ENCODE data around the gene XPNPEP2. TPM values are rescaled to one million over a fixed set of nuclear protein-coding genes. Genes with fewer than 3 reads are reported as not detected.

The XPNPEP2 gene
- total and polyA plus RNA-seq, 2 experiments from 2014 or later, result 0.65 to 0.74 TPM

DNA sequence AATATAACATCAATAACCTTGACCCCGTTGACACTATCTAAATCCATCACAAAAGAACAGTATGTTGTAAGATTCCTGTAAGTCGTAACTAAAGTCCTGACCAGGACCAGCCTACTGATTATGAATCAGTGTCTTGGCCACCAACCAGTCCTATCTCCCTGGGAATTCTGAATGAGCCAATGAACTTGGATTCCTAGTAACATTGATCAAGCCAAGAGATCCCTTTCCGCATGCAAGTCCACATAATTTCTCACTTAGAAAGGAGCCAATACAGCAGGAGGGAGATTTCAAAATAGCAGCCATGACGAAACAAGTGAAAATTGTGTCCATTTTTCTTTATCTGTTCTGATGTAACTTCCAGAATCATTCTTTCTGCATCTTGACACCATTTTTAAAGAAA, 9.5 kb downstream of the XPNPEP2 start:
- Histone ChIP-seq H3K36me3 (ENCODE audit: low read depth) (no peaks in the 10 kb centered on the region), H3K27me3 (replicated peaks; ENCODE audit: insufficient read depth) (no peaks in the 10 kb centered on the region), H3K4me3 (no peak overlapping the region), H4K20me1 (ENCODE audit: insufficient read depth) (no peaks in the 10 kb centered on the region), H3K79me2 (ENCODE audit: insufficient read depth) (no peaks in the 10 kb centered on the region), H3K4me2 (ENCODE audit: unreplicated experiment) (peak overlapping the region; percentile 35), H3F3A (ENCODE audit: insufficient read depth) (peaks cover 16% of the 10 kb centered on the region), H3K27ac (peak overlapping the region; percentile 73), H2AFZ (no peak overlapping the region), H3K9me3 (ENCODE audit: low read depth) (no peaks in the 10 kb centered on the region), H3K4me1 (ENCODE audit: insufficient read depth) (peaks cover 12% of the 10 kb centered on the region; the same call in 1 of the 2 replicates), H3K9ac (no peak overlapping the region), H3K9me2 (ENCODE audit: insufficient read depth) (no peaks in the 10 kb centered on the region)
- 0 to 3% methylated on average over 4 of the region's 4 CpGs for WGBS, 2 experiments (ENCODE audit: low coverage in 1 of 2, low lambda C conversion rate in 2 of 2, missing lambda C conversion rate in 2 of 2)
- TF ChIP-seq EZH2phosphoT487 (IDR thresholded peaks at IDR 0.05; ENCODE audit: insufficient read depth, low read depth) (no peak), EZH2 (IDR thresholded peaks at IDR 0.05; ENCODE audit: insufficient read depth, poor library complexity, severe bottlenecking) (no peak)
- peak; percentile 86 for DNase-seq
- in situ Hi-C loops (cut with MboI), result no loop called here

DNA sequence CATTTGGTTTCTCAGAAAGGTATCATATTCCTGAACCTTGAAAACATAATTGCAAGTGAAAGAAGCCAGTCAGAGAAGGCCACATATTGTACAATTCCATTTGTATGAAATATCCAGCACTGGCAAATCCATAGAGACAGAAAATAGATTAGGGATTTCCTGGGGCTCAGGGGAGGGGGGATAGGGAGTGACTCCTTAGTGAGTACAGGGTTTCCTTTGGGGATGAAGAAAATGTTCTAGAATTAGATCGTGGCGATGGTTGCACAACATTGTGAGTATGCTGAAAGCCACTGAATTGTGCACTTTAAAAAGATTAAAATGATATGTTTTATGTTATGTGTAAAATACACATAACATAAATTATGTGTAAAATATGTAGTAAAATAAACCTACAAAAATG, 10.3 kb downstream of the XPNPEP2 start:
- Histone ChIP-seq H3K9me3 (ENCODE audit: low read depth) (no peaks in the 10 kb centered on the region), H3K4me2 (ENCODE audit: unreplicated experiment) (no peak overlapping the region), H3K79me2 (ENCODE audit: insufficient read depth) (no peaks in the 10 kb centered on the region), H3K9me2 (ENCODE audit: insufficient read depth) (no peaks in the 10 kb centered on the region), H3K27ac (peak overlapping the region; percentile 73), H3K4me1 (ENCODE audit: insufficient read depth) (peaks cover 12% of the 10 kb centered on the region; the same call in 1 of the 2 replicates), H3K27me3 (replicated peaks; ENCODE audit: insufficient read depth) (no peaks in the 10 kb centered on the region), H3K36me3 (ENCODE audit: low read depth) (no peaks in the 10 kb centered on the region), H3F3A (ENCODE audit: insufficient read depth) (peaks cover 16% of the 10 kb centered on the region), H3K4me3 (no peak overlapping the region), H4K20me1 (ENCODE audit: insufficient read depth) (no peaks in the 10 kb centered on the region), H3K9ac (no peak overlapping the region), H2AFZ (no peak overlapping the region)
- in situ Hi-C loops (cut with MboI), result no loop called here
- TF ChIP-seq EZH2 (IDR thresholded peaks at IDR 0.05; ENCODE audit: insufficient read depth, poor library complexity, severe bottlenecking) (no peak), EZH2phosphoT487 (IDR thresholded peaks at IDR 0.05; ENCODE audit: insufficient read depth, low read depth) (no peak)
- DNase-seq, result peak; percentile 39
- WGBS, 2 experiments (ENCODE audit: low coverage in 1 of 2, low lambda C conversion rate in 2 of 2, missing lambda C conversion rate in 2 of 2), result 60 to 85% methylated on average over 2 of the region's 2 CpGs

DNA sequence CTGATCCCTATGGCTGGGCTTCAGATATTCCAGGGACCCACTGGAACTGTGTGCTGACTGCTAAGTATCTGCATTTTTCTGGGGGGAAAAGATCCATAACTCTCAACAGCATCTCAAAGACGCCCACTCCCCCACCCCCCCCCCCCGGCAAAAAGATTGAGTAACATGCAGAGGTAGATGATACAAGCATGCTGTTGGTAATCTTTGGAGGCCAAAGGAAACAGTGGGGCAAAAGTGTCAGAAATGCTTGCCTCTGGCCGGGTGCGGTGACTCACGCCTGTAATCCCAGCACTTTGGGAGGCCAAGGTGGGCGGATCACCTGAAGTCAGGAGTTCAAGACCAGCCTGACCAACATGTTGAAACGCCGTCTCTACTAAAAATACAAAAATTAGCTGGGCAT, 12.2 kb downstream of the XPNPEP2 start:
- Histone ChIP-seq H4K20me1 (ENCODE audit: insufficient read depth) (no peaks in the 10 kb centered on the region), H3K4me1 (ENCODE audit: insufficient read depth) (peaks cover 12% of the 10 kb centered on the region; the same call in 1 of the 2 replicates), H3K4me3 (no peak overlapping the region), H3K27ac (no peak overlapping the region), H3K36me3 (ENCODE audit: low read depth) (no peaks in the 10 kb centered on the region), H3K9me2 (ENCODE audit: insufficient read depth) (no peaks in the 10 kb centered on the region), H3K4me2 (ENCODE audit: unreplicated experiment) (no peak overlapping the region), H3K79me2 (ENCODE audit: insufficient read depth) (no peaks in the 10 kb centered on the region), H3F3A (ENCODE audit: insufficient read depth) (peaks cover 16% of the 10 kb centered on the region), H3K9ac (no peak overlapping the region), H3K9me3 (ENCODE audit: low read depth) (no peaks in the 10 kb centered on the region), H3K27me3 (replicated peaks; ENCODE audit: insufficient read depth) (no peaks in the 10 kb centered on the region), H2AFZ (no peak overlapping the region)
- in situ Hi-C loops (cut with MboI), result no loop called here
- TF ChIP-seq EZH2phosphoT487 (IDR thresholded peaks at IDR 0.05; ENCODE audit: insufficient read depth, low read depth) (no peak), EZH2 (IDR thresholded peaks at IDR 0.05; ENCODE audit: insufficient read depth, poor library complexity, severe bottlenecking) (no peak)
- whole genome bisulfite sequencing, 2 experiments (ENCODE audit: low coverage in 1 of 2, low lambda C conversion rate in 2 of 2, missing lambda C conversion rate in 2 of 2), result 72 to 79% methylated on average over 5 to 8 of the region's 8 CpGs
- DNase-seq, result no peak

DNA sequence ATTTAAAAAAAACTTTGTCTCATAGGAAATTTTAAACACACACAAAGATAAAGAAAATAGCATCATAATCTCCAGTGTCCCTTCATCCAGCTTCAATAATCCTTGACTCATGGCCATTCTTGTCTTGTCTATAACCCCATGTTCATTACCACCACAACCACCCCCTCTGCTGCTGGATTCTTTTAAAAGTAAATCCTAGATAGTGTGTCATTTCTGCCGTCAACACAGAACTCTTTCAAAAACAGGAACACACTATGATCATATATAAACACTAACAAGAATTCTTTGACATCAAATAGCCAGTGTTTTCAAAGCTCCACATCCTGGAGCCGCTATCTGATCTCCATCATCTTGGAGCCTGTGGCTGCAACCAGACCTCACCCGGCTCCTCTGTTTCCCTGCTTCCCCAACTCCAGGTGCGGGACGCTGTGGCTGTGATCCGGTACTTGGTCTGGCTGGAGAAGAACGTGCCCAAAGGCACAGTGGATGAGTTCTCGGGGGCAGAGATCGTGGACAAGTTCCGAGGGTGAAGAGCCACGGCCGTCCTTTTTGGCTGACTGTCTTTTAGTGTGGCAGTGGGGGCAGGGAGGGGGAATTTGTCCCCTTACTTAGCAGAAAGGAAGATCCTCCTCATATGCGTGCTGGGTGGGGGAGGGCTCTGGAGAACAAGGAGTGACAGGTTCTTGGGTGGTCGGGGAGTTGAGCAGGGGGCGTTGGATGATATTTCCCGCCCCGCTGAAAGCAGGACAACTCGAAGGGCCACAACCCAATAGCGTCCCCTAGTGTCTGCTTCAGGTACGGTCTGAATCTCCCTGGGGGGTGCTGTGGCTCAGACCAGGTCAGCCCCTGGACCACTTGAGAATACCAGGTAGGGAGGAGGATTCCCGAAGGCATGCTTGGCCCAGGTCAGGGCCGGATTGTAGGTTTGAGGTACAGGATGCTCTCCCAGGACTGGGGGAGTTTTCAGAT, 15.6 kb downstream of the XPNPEP2 start:
- in situ Hi-C loops (cut with MboI), result no loop called here
- Histone ChIP-seq H3K4me3 (no peak overlapping the region), H3K36me3 (ENCODE audit: low read depth) (no peaks in the 10 kb centered on the region), H3K27me3 (replicated peaks; ENCODE audit: insufficient read depth) (no peaks in the 10 kb centered on the region), H3K9me3 (ENCODE audit: low read depth) (no peaks in the 10 kb centered on the region), H2AFZ (no peak overlapping the region), H3K4me1 (ENCODE audit: insufficient read depth) (no peaks in the 10 kb centered on the region), H3F3A (ENCODE audit: insufficient read depth) (peaks cover 3% of the 10 kb centered on the region; the same call in 1 of the 2 replicates), H3K9ac (no peak overlapping the region), H3K9me2 (ENCODE audit: insufficient read depth) (no peaks in the 10 kb centered on the region), H3K27ac (no peak overlapping the region), H3K79me2 (ENCODE audit: insufficient read depth) (no peaks in the 10 kb centered on the region), H4K20me1 (ENCODE audit: insufficient read depth) (no peaks in the 10 kb centered on the region), H3K4me2 (ENCODE audit: unreplicated experiment) (no peak overlapping the region)
- TF ChIP-seq EZH2 (IDR thresholded peaks at IDR 0.05; ENCODE audit: insufficient read depth, poor library complexity, severe bottlenecking), result no peak
- TF ChIP-seq EZH2phosphoT487 (IDR thresholded peaks at IDR 0.05; ENCODE audit: insufficient read depth, low read depth), result no peak
- WGBS, 2 experiments (ENCODE audit: low coverage in 1 of 2, low lambda C conversion rate in 2 of 2, missing lambda C conversion rate in 2 of 2), result 39 to 46% methylated on average over 17 to 21 of the region's 22 CpGs
- no peak for DNase-seq
